Measurements from ENCODE around the gene MRPL28.
"Not testable (repeated sequence)": the region's sequence is repeated elsewhere in the genome, so short reads cannot be mapped to it uniquely, and the experiment has no call there.

The MRPL28 gene

DNA sequence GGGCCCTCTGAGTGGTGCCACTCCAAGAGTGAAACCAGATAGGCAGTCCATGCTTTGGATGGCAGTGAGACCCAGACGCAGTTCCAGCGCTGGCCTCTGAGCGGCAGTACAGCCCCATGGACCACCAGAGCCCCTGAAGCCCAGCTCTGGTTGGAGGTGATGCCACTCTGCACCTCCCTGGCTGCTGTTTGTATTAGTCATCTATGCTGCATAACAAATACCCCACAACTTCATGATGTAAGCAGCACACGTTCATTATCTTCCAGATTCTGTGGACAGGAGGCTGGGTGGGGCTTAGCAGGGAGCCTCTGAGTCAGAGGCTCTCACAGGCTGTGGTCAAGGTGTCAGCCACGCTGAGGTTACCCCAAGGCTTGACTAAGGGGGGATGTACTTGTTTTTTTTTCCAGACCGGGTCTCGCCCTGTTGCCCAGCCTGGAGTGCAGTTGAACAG lies 21.6 kb upstream of the MRPL28 start:
- no peak for DNase-seq (ENCODE audit: low read depth, low spot score)

DNA sequence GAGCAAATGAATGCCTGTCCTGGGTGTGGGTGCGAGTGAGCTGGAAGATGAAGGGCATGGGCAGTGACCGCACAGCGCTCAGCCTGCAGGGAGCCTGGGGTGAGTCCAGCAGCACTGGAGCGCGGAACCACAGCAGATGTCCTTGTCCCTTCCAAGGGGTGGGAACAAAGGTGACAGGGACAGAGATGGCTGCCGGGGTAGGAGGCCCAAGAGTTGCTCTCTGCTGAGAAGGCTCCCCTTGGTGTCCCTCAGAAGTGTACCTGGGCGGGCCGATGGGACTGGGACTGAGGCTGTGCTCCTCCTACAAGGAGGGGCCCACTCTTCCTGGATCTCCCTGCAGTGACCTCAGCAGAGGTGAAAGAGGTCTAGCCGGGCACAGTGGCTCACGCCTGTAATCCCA lies 19.0 kb upstream of the MRPL28 start:
- DNase-seq (ENCODE audit: low read depth, low spot score) = no peak

DNA sequence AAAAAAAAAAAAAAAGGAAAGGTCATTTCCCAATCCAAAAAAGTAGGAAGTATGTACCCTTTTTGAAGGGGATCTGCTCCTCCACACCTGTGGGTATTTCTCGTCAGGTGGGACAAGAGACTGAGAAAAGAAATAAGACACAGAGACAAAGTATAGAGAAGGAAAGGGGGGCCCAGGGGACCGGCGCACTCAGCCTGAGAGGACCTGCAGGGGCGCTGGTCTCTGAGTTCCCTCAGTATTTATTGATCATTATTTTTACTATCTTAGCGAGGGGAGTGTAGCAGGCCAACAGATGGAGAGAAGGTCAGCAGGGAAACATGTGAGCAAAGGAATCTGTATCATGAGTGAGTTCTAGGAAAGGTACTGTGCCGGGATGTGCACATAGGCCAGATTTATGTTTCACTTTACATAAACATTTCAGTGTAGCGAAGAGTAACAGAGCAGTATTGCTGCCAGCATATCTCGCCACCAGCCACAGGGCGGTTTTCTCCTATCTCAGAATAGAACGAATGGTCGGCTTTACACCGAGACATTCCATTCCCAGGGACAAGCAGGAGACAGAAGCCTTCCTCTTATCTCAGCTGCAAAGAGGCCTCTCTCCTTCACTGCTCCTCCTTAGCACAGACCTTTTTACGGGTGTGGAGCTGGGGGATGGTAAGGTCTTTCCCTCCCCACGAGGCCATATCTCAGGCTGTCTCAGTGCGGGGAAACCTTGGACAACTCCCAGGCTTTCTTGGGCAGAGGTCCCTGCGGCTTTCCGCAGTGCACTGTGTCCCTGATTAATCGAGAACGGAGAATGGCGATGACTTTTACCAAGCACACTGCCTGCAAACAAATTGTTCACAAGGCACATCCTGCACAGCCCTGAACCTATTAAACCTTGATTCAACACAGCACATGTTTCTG lies 17.7 kb upstream of the MRPL28 start:
- not testable (repeated sequence) for DNase-seq (ENCODE audit: low read depth, low spot score)

DNA sequence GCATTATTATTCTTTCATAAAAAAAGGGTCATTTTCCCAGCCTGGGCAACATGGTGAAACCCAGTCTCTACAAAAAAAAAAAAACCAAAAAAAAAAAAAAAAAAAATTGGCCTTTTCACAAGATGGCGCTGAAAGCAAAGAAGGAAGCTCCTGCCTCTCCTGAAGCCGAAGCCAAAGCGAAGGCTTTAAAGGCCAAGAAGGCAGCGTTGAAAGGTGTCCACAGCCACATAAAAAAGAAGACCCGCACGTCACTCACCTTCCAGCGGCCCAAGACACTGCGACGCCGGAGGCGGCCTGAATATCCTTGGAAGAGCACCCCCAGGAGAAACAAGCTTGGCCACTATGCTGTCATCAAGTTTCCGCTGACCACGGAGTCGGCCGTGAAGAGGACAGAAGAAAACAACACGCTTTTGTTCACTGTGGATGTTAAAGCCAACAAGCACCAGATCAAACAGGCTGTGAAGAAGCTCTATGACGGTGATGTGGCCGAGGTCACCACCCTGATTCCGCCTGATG lies 16.4 kb upstream of the MRPL28 start:
- no peak for DNase-seq (ENCODE audit: low read depth, low spot score)

DNA sequence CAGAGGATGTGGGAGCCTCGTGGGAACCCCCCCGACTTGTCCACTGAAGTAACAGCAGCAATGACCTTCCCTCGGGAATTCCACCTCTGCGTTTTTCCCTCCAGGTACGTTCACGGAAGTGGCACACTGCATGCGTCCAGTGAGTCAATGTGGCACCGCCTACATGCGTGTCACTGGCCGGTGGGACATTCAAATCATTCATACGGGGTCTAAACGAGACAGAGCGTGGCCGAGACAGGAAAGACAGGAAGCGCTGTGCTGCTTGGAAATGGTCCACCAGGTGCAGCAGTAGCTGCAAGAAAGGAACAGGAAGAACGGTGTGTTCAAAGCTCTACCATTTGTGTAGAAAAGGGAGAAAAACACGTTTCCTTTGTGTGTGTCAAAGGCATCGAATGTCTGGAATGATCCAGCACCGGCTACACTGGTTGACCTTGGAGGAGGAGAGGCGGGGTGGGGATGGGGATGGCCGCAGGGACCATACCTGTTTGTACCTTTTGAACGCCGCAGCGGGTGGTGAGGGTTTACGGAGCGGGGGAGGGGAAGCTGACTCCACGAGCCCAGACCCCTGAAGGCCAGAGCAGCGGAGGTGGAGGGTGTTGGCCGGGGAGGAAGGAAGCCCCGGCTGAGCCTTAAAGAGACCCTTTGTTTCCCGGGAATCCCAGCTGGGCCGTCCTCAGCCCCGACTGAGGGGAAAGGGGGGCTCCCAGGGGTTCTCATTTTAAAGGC lies 13.2 kb upstream of the MRPL28 start:
- DNase-seq (ENCODE audit: low read depth, low spot score) = peak; percentile 69

DNA sequence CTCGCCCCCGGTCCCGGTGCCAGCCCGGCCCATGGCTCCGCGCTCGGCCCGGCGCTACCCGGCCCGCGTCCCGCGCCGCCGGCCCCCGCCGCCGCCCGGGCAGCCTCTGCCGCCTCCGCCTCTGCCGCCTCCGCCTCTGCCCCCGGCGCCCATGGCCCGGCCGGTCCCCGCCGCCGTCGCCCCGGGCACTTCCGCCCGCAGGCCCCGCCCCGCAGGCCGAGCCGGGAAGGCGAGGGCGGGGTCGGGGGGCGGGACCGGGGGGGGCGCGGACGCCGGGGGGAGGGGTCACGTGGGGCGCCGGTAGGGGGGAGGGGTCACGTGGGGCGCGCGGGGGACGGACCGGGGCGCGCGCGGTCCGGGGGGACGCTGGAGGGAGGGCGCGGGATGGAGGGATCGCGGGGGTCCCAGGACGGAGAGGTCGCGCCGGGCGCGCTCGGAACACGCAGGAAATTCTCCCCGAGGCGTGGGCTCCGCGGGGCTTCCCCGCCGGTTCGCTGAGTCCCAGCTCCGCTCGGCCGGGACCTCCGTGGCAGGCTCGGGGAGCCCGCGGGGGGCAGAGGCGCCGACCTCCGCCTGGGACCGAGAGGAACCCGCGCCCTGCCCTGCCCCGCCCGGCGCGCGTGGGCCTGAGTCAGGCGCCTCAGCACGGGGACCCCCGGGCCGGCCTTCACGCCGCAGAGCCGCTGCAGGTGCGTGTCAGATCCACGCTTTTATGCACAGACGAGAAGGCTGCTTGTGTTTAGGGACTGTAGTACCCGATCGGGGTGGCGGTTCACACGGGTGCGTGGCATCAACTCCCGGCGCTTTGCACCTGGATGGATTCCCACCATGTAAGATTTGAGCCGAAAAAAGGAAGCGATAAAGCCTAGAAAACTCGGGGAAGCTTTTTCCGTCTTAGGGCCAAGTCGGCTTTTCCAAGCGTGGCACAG lies 11.7 kb upstream of the MRPL28 start, which contains the start of gene PGAP6:
Gene PGAP6, minus strand, starts transcription at position 190 of the 929 bp plus-strand sequence. Its CDS starts 157 bp downstream, at position 33.
- DNase-seq (ENCODE audit: low read depth, low spot score) = no peak

DNA sequence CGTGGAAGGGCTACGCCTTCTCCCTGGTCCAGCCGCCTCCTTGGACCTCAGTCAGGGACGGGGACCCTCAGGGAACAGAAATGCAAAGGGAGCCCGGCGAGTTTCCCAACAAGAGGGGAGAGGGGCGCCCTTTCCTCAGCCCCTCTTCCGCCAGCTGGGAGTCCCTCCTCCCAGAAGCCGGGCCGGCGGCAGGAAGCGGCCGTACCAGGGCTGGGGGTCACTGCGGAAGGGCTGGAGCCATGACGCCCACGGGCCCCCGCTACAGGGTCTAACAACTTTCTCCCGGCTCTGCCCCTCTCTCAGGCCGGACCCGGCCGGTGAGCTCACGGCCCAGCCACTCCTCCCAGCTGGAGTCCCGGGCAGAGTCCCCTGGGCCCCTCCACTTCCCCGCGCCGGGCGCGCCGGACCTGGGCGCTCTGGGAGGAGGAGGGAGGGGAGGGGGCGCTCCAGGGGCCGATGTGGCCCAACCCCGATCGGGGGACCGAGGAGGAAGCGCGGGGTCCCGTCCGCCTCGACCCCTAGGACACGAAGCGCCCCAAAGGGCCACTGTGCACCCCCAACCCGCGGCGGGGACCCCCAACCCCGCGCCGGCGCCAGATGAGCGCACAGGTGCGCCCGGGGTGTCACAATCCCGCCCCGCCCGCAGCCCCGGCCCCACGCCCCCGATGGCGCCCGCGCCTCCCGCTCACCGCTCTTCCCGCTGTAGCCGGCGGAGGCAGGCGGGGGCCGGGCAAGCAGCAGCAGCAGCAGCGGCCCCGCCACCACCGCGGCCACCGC lies 10.9 kb upstream of the MRPL28 start:
- DNase-seq (ENCODE audit: low read depth, low spot score) = no peak

DNA sequence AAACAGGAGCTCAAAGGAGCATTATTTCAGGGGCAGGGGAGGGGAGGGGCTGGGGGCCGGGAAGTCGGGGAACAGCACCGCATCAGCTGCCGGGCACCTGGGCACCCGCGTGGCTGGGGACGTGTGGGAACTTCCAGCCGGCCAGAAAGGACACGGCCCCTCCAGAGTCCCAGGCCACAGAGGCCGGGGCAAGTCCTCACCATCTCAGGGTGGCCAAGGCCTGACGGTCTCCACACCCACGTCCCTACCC lies 10.3 kb upstream of the MRPL28 start:
- DNase-seq (ENCODE audit: low read depth, low spot score) = no peak

GRCh38 chr16:379961-380761 lies 9.8 kb upstream of the MRPL28 start:
- DNase-seq (ENCODE audit: low read depth, low spot score) = no peak

- DNase-seq (ENCODE audit: low read depth, low spot score) = peak; percentile 74
These were observed 9.0 kb upstream of the MRPL28 start for GRCh38 chr16:379183-379960.

DNA sequence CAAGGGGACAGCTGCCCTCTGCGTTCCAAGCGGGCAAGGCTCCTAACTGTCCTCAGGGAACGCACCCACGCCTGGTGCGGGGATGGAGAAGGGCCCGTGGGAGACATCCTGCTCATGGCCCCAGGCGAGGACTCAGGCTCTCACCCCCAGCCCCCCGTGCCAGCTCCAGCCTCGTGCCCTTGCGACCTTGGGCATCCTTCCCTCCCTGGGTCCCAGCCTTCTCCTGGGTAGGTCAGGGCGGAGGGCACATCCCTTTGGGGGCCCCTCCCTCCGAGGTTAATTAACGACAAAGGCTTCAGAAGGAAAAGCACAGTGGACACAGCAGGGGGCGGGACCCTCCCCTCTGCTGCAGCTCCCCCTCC lies 8.5 kb upstream of the MRPL28 start:
- no peak for DNase-seq (ENCODE audit: low read depth, low spot score)

DNA sequence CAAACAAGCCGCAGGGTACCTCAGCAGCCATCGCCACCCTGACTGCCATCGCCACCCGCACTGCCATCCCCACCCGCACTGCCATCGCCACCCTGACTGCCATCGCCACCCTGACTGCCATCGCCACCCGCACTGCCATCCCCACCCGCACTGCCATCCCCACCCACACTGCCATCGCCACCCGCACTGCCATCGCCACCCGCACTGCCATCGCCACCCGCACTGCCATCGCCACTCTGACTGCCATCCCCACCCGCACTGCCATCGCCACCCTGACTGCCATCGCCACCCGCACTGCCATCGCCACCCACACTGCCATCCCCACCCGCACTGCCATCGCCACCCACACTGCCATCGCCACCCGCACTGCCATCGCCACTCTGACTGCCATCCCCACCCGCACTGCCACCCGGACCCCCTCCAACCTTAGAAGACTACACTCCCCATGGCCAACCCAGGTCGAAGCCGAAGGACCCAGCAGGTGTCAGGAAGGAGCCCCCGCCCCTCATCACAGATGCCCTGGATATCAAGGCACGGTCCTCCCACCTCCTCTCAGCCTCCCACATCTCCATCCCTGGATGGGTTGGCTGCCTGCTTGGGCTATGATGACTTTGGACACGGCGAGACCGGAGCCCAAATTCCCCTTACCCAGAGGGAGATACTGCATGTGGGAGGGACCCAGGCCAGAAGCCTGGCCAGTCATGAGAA lies 7.9 kb upstream of the MRPL28 start:
- not testable (repeated sequence) for DNase-seq (ENCODE audit: low read depth, low spot score)

- DNase-seq (ENCODE audit: low read depth, low spot score) = no peak
These were observed 7.1 kb upstream of the MRPL28 start for GRCh38 chr16:377419-377951.

DNA sequence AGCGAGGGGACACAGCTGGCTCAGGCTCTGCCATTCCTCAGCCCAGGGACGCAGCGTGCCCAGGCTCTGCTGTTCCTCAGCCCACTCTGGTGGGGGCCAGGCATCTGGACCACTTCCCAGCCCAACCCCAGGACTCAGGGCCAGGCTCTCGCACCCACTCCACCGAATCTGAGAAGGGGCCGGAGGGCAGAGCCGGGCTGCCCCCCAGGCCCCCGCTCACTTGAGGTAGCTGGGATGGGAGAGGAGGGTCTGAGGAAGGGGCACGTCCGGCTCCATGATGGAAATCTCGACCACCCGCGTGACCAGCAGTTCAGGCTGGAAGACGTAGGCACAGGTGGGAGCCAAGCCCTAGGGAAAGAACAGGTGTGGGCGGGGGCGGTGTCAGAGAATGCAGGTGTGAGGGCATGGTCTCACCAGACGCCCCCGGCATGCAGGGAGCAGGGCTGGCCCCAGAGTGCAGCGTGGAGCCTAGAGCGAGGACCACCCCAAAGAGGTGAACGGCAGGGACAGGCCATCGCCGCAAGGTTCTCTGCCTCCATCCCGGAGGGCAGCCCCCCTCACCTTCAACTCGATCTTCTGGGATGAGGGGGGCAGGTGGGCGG lies 6.6 kb upstream of the MRPL28 start:
- DNase-seq (ENCODE audit: low read depth, low spot score) = no peak

DNA sequence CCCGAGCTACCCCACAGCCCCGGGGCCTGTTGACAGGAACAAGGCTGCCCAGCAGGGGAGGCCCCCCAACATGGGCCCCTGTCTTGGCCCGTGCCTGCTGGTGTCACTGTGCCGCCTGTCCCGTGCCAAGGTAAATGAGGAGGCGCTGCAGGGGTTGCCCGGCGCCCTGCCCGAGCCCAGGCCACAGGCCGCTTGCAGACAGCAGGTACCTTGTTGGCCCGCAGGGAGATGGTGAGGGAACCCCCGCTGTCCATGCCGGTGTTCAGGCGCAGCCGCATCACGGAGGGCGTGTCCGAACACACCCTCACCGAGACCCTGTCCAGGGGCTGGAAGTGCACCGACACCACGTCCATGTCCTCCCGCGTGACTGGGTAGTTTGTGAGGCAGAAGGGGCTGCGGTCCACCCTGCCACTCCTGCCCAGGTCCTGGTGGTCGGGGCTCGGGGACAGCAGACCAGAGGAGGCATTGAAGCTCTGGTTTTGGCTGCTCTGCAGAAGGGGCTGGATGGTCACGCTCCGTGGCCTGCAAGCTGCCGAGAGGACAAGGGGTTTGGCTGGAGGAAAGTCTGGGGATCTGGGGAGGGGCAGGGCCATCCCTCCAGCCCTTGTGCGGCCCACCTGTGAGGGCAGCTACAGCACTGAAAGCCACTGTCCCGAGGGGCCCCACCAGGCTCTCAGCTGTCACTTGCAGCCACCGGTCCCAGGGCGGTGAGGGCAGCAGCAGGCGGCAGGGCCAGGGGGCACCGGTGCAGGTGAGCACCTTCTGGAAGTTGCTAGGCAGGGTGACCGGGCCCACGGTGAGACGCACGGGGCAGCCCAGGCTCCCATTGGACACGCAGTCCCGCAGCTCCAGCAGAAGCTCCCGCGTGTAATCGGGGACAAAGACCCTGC lies 5.8 kb upstream of the MRPL28 start:
- DNase-seq (ENCODE audit: low read depth, low spot score) = no peak

- no peak for DNase-seq (ENCODE audit: low read depth, low spot score)
These were observed 4.9 kb upstream of the MRPL28 start for GRCh38 chr16:375212-375611.

- no peak for DNase-seq (ENCODE audit: low read depth, low spot score)
These were observed 4.2 kb upstream of the MRPL28 start for GRCh38 chr16:374616-374926.

All from iPS DF 19.7 (cell line).